ENCODE measurements around the gene EPS15. TPM values are rescaled to one million over a fixed set of nuclear protein-coding genes. Genes with fewer than 3 reads are reported as not detected.

EPS15 gene
- total and polyA plus RNA-seq, 2 of the 13 experiments (the other 11 are each of a cell fraction or from before 2014, with no cell fraction given) = 14.3 to 19.3 TPM

DNA sequence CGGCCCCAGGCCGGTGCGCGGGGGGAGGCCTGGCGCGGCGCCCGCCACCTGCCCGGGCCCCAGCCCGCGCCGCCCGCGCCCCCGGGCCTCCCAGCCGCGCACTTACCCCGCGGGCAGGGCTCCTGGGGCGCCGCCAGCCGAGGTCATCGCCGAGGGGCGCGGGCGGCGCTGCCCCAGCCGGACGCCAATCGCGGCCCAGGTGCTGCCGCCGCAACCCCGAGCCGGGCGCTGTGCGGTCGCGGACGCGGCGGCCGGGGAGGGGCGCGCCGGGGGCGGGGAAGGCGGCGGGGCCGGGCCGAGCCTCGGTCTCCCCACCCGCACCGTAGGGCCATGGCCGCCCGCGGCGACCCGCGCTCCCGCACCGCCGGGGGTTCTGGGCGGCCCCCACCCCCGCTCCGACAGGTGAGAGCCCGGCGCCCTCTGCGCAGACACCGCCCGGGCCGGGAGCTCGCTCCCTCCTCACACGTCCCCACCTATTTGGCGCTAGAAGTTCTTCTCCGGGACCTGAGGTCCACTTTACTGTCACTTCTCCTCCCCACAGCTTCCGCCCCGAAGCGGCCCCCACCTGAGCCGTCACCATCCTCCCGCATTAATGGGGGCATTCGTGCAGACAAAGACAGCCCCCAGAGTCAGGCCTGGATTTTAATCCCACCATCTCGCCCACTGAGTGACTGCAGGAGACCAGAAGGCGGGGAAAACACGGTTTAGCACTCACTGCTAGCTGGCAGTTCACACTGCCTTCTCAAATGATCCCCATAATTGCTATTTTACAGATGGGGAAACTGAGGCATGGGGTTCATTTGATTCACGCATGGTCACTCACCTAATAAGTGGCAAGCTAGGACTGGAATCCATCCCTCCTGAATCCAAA lies 188.5 kb downstream of the EPS15 start, which contains the start of gene TTC39A:
Gene TTC39A, minus strand, starts transcription at position 232 of the 871 bp plus-strand sequence. Its CDS starts 85 bp downstream, at position 147.
- no peak within 1 kb of the TSS for H3K27ac ChIP-seq (ENCODE audit: extremely low read length, insufficient read depth, low read length)
- no peaks in the 10 kb centered on the region for H3K79me2 ChIP-seq (ENCODE audit: insufficient read depth, low read length)
- WGBS (ENCODE audit: low lambda C conversion rate) = 1% methylated on average over 26 of the region's 87 CpGs
- FAIRE-seq = no peak
- peak within 1 kb of the TSS; percentile 65 to 79 (median 73) for H3K4me3 ChIP-seq (replicated peaks in 1 of 3; ENCODE audit: insufficient read depth in 1 of 3, low read depth in 2 of 3, low read length in 3 of 3)
- peak within 1 kb of the TSS; percentile 43 for H3K9ac ChIP-seq (ENCODE audit: insufficient read depth, low read depth, low read length)
- H3K9me3 ChIP-seq (ENCODE audit: low read length) = no peaks in the 10 kb centered on the region
- intact Hi-C loops (cut with micrococcal nuclease; ENCODE audit: unreplicated experiment) = no loop called here
- H3K36me3 ChIP-seq (replicated peaks in 1 of 2; ENCODE audit: control insufficient read depth in 1 of 2, insufficient read depth in 2 of 2, low read length in 2 of 2) = no peaks in the 10 kb centered on the region
- peak; percentile 13 for ATAC-seq
- H3K27me3 ChIP-seq (ENCODE audit: control insufficient read depth in 1 of 2, insufficient read depth in 2 of 2, low read length in 2 of 2) = peaks cover 0 to 19% of the 10 kb centered on the region in 2 experiments; a peak in 2 of 5 replicates
- H2AFZ ChIP-seq (ENCODE audit: low read length) = peak within 1 kb of the TSS; percentile 77
- no TSS peak for BruUV-seq (replicated peaks)
- H3K4me1 ChIP-seq (ENCODE audit: insufficient read depth, low read length) = peaks cover 25% of the 10 kb centered on the region
- POLR2A ChIA-PET = no interaction called here
- CTCF ChIA-PET (ENCODE audit: low intra/inter-chr PET ratio, low total read pairs) = no interaction called here
- no peaks in the 10 kb centered on the region for H4K20me1 ChIP-seq (ENCODE audit: insufficient read depth, low read length)
- peak within 1 kb of the TSS; percentile 100 for H3K4me2 ChIP-seq (ENCODE audit: low read depth, low read length)
- in situ Hi-C loops (cut with HindIII; ENCODE audit: extremely low pct_ligation_motif_present, low pct_unique_long_range_greater_than_20kb) = no loop called here
- DNase-seq (ENCODE audit: low spot score) = no peak
- TF ChIP-seq RARG (CRISPR knock-in tag; IDR thresholded peaks at IDR 0.05; ENCODE audit: low read depth) (no peak), FOXM1 (CRISPR knock-in tag; IDR thresholded peaks at IDR 0.05) (no peak), HNRNPK (IDR thresholded peaks at IDR 0.05; ENCODE audit: low read depth, low read length, poor library complexity, severe bottlenecking) (no peak), ZSCAN21 (CRISPR knock-in tag; IDR thresholded peaks at IDR 0.05; ENCODE audit: borderline replicate concordance) (no peak), MEIS2 (CRISPR knock-in tag; IDR thresholded peaks at IDR 0.05) (peak; percentile 12; the same call in 1 of the 2 replicates), MIXL1 (CRISPR knock-in tag; IDR thresholded peaks at IDR 0.05) (no peak), SCMH1 (CRISPR knock-in tag; IDR thresholded peaks at IDR 0.05; ENCODE audit: borderline replicate concordance) (no peak), HOXA5 (CRISPR knock-in tag; IDR thresholded peaks at IDR 0.05) (no peak), RELA (CRISPR knock-in tag; IDR thresholded peaks at IDR 0.05) (no peak), JUND (CRISPR knock-in tag; IDR thresholded peaks at IDR 0.05) (no peak), FOXA1 (IDR thresholded peaks at IDR 0.05) (no peak), FOXA1 (CRISPR knock-in tag; IDR thresholded peaks at IDR 0.05) (no peak), TOPORS (CRISPR knock-in tag; IDR thresholded peaks at IDR 0.05) (no peak), KDM6A (CRISPR knock-in tag; IDR thresholded peaks at IDR 0.05; ENCODE audit: low read depth) (no peak)
- TF ChIP-seq, protein P1, sequence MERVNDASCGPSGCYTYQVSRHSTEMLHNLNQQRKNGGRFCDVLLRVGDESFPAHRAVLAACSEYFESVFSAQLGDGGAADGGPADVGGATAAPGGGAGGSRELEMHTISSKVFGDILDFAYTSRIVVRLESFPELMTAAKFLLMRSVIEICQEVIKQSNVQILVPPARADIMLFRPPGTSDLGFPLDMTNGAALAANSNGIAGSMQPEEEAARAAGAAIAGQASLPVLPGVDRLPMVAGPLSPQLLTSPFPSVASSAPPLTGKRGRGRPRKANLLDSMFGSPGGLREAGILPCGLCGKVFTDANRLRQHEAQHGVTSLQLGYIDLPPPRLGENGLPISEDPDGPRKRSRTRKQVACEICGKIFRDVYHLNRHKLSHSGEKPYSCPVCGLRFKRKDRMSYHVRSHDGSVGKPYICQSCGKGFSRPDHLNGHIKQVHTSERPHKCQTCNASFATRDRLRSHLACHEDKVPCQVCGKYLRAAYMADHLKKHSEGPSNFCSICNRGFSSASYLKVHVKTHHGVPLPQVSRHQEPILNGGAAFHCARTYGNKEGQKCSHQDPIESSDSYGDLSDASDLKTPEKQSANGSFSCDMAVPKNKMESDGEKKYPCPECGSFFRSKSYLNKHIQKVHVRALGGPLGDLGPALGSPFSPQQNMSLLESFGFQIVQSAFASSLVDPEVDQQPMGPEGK (CRISPR knock-in tag; IDR thresholded peaks at IDR 0.05) = 0 out of 2 replicates have a peak, but pooled peaks have one; percentile 18
- TF ChIP-seq, protein P2, sequence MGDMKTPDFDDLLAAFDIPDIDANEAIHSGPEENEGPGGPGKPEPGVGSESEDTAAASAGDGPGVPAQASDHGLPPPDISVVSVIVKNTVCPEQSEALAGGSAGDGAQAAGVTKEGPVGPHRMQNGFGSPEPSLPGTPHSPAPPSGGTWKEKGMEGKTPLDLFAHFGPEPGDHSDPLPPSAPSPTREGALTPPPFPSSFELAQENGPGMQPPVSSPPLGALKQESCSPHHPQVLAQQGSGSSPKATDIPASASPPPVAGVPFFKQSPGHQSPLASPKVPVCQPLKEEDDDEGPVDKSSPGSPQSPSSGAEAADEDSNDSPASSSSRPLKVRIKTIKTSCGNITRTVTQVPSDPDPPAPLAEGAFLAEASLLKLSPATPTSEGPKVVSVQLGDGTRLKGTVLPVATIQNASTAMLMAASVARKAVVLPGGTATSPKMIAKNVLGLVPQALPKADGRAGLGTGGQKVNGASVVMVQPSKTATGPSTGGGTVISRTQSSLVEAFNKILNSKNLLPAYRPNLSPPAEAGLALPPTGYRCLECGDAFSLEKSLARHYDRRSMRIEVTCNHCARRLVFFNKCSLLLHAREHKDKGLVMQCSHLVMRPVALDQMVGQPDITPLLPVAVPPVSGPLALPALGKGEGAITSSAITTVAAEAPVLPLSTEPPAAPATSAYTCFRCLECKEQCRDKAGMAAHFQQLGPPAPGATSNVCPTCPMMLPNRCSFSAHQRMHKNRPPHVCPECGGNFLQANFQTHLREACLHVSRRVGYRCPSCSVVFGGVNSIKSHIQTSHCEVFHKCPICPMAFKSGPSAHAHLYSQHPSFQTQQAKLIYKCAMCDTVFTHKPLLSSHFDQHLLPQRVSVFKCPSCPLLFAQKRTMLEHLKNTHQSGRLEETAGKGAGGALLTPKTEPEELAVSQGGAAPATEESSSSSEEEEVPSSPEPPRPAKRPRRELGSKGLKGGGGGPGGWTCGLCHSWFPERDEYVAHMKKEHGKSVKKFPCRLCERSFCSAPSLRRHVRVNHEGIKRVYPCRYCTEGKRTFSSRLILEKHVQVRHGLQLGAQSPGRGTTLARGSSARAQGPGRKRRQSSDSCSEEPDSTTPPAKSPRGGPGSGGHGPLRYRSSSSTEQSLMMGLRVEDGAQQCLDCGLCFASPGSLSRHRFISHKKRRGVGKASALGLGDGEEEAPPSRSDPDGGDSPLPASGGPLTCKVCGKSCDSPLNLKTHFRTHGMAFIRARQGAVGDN (CRISPR knock-in tag; IDR thresholded peaks at IDR 0.05) = peak; percentile 27; the same call in 1 of the 2 replicates
- TF ChIP-seq, protein P3, sequence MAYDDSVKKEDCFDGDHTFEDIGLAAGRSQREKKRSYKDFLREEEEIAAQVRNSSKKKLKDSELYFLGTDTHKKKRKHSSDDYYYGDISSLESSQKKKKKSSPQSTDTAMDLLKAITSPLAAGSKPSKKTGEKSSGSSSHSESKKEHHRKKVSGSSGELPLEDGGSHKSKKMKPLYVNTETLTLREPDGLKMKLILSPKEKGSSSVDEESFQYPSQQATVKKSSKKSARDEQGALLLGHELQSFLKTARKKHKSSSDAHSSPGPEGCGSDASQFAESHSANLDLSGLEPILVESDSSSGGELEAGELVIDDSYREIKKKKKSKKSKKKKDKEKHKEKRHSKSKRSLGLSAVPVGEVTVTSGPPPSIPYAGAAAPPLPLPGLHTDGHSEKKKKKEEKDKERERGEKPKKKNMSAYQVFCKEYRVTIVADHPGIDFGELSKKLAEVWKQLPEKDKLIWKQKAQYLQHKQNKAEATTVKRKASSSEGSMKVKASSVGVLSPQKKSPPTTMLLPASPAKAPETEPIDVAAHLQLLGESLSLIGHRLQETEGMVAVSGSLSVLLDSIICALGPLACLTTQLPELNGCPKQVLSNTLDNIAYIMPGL (CRISPR knock-in tag; IDR thresholded peaks at IDR 0.05; ENCODE audit: borderline replicate concordance in 1 of 2, low read depth in 1 of 2) = no peak
